ENCODE data around the gene ARHGEF28. TPM values are rescaled to one million over a fixed set of nuclear protein-coding genes. Genes with fewer than 3 reads are reported as not detected.

Gene ARHGEF28
- total RNA-seq, 6 experiments from 2014 or later, result 7.5 to 13.6 (median 8.5) TPM

GRCh38 chr5:73774924-73775323 is 148.9 kb downstream of the ARHGEF28 start:
- H3K36me3 Mint-ChIP-seq (ENCODE audit: low read depth), result peaks cover 11% of the 10 kb centered on the region
- H3K4me3 Mint-ChIP-seq, result no peak overlapping the region
- H3K9me3 Mint-ChIP-seq, result no peaks in the 10 kb centered on the region
- DNase-seq, result no peak
- H3K4me1 Mint-ChIP-seq (ENCODE audit: low read depth), result peaks cover 11% of the 10 kb centered on the region
- no peak for TF ChIP-seq CTCF (IDR thresholded peaks at IDR 0.05)
- no peak overlapping the region for H3K27ac Mint-ChIP-seq
- H3K27me3 Mint-ChIP-seq (ENCODE audit: insufficient read depth), result no peaks in the 10 kb centered on the region

GRCh38 chr5:73776405-73776804 is 150.4 kb downstream of the ARHGEF28 start:
- Mint-ChIP-seq H3K27ac (no peak overlapping the region), H3K36me3 (ENCODE audit: low read depth) (peaks cover 11% of the 10 kb centered on the region)

GRCh38 chr5:73777192-73777591 is 151.2 kb downstream of the ARHGEF28 start:
- no peak for TF ChIP-seq CTCF (IDR thresholded peaks at IDR 0.05)
- no peaks in the 10 kb centered on the region for H3K27me3 Mint-ChIP-seq (ENCODE audit: insufficient read depth)
- no peaks in the 10 kb centered on the region for H3K9me3 Mint-ChIP-seq
- peaks cover 11% of the 10 kb centered on the region for H3K36me3 Mint-ChIP-seq (ENCODE audit: low read depth)
- no peaks in the 10 kb centered on the region for H3K4me1 Mint-ChIP-seq (ENCODE audit: low read depth)
- no peak overlapping the region for H3K27ac Mint-ChIP-seq
- no peak for DNase-seq
- H3K4me3 Mint-ChIP-seq, result no peak overlapping the region

More at GRCh38 chr5:73776405-73776804, 150.4 kb downstream of the ARHGEF28 start:
- DNase-seq, result no peak
- no peak for TF ChIP-seq CTCF (IDR thresholded peaks at IDR 0.05)
- no peaks in the 10 kb centered on the region for H3K4me1 Mint-ChIP-seq (ENCODE audit: low read depth)
- no peak overlapping the region for H3K4me3 Mint-ChIP-seq
- no peaks in the 10 kb centered on the region for H3K9me3 Mint-ChIP-seq
- H3K27me3 Mint-ChIP-seq (ENCODE audit: insufficient read depth), result no peaks in the 10 kb centered on the region

- Mint-ChIP-seq H3K4me1 (ENCODE audit: low read depth) (no peaks in the 10 kb centered on the region), H3K36me3 (ENCODE audit: low read depth) (peaks cover 5% of the 10 kb centered on the region), H3K27ac (no peak overlapping the region), H3K27me3 (ENCODE audit: insufficient read depth) (no peaks in the 10 kb centered on the region), H3K9me3 (no peaks in the 10 kb centered on the region), H3K4me3 (no peak overlapping the region)
- peak; percentile 35; the same call in 1 of the 2 replicates for TF ChIP-seq CTCF (IDR thresholded peaks at IDR 0.05)
- peak; percentile 12 for DNase-seq
Observed at GRCh38 chr5:73780302-73781080, 154.5 kb downstream of the ARHGEF28 start.

GRCh38 chr5:73781107-73781768 is 155.2 kb downstream of the ARHGEF28 start:
- DNase-seq, result no peak
- peaks cover 4% of the 10 kb centered on the region for H3K36me3 Mint-ChIP-seq (ENCODE audit: low read depth)
- no peaks in the 10 kb centered on the region; the same call in 1 of the 2 replicates for H3K27me3 Mint-ChIP-seq (ENCODE audit: insufficient read depth)
- no peak overlapping the region for H3K4me3 Mint-ChIP-seq
- no peaks in the 10 kb centered on the region for H3K9me3 Mint-ChIP-seq
- no peak for TF ChIP-seq CTCF (IDR thresholded peaks at IDR 0.05)
- H3K4me1 Mint-ChIP-seq (ENCODE audit: low read depth), result no peaks in the 10 kb centered on the region
- no peak overlapping the region for H3K27ac Mint-ChIP-seq
